Psoas muscle (tissue), 8 donors: ENCODE data around the gene EIF4G2. TPM values are rescaled to one million over a fixed set of nuclear protein-coding genes. Genes with fewer than 3 reads are reported as not detected.
A peak's percentile ranks its signal among the peaks of the same experiment; 100 is the strongest.

Experiments used
- ATAC-seq, 4 donors: fragments of 200-7000 bp; cut with Tn5 transposase; one replicate each; pipeline ENCODE4 v1.9.1; 2020; ENCODE audit warnings: moderate library complexity in 3 of 4, mild to moderate bottlenecking in 2 of 4
- DNase-seq, 2 donors: peaks; one replicate each; pipeline ENCODE4 v3.0.0-alpha.2; 2020
- H3K27ac ChIP-seq: fragments of 200-600 bp; one replicate; pipeline ENCODE4 v1.8.0; 2022
- H3K27me3 ChIP-seq, 3 donors: fragments of 200-600 bp in 1 of 3; one replicate each; pipeline versions ENCODE4 v1.6.1 to v1.8.0; 2013 to 2022; ENCODE audit warnings: low read length in 2 of 3, mild to moderate bottlenecking in 2 of 3, moderate library complexity in 1 of 3; ENCODE audit not compliant: insufficient read depth in 3 of 3
- H3K36me3 ChIP-seq, 2 donors: fragments of 200-600 bp in 1 of 2; one replicate each; pipeline versions ENCODE4 v1.6.1 to v1.8.0; 2013 to 2022; ENCODE audit warnings: low read depth in 1 of 2, mild to moderate bottlenecking in 1 of 2, moderate library complexity in 1 of 2; ENCODE audit not compliant: insufficient read depth in 1 of 2
- H3K4me1 ChIP-seq: fragments of 200-600 bp; one replicate; pipeline ENCODE4 v1.8.0; 2022
- H3K4me3 ChIP-seq: fragments of 200-600 bp; one replicate; pipeline ENCODE4 v1.8.0; 2022; ENCODE audit warnings: mild to moderate bottlenecking
- H3K9me3 ChIP-seq: fragments of 200-600 bp; one replicate; pipeline ENCODE4 v1.8.0; 2022
- WGBS, 3 donors: extraction: QIAGEN DNeasy Blood & Tissue Kit; methylation state at CpG; one replicate each; pipeline versions ENCODE4 v1.1.6 to v1.1.7; 2013; 5-methylcytosine and 5-hydroxymethylcytosine counted together
- intact Hi-C, 2 donors: fragments of 100-400 bp; cut with DNase I; formaldehyde crosslinking; loops; one replicate each; pipeline versions ENCODE4 v1.11.0 to v1.14.2; 2022
- polyA plus RNA-seq, 3 donors: library from polyadenylated mRNA; stranded (reverse); fragments of 200-250 nt; gene quantifications; one replicate each; pipeline ENCODE4 v1.2.3, GENCODE V29; 2013
- total RNA-seq, 4 donors: library from RNA; stranded (reverse); fragmentation: NEBNext Ultra II Directional in 2 of 4; extraction: Animal tissue kit (Norgen Biotek cat#: 25700) in 2 of 4; gene quantifications; one replicate each; pipeline versions ENCODE4 v1.2.1 to v1.2.4, GENCODE V29; 2021 to 2023
- TF ChIP-seq, protein P1 (sequence below): fragments of 200-600 bp; IDR thresholded peaks from one replicate; pipeline ENCODE4 v1.8.0; 2022; ENCODE audit warnings: antibody characterized with exemption
- donor health status: healthy with polysubstance abuse.
- donor health status: DM: no; HTN: no; CAD: no; lungs with moderate emphysema.
- donor health status: Bipolar disorder and iron deficiency.
- donor health status: healthy.
- donor health status: DM: yes; HTN: yes; CAD: no.
- donor health status: DM: no; HTN: no; CAD: no.
- donor health status: DM: no; HTN: no; CAD: no.
- donor health status: DM: yes; HTN: yes; CAD: no.

The EIF4G2 gene
- total and polyA plus RNA-seq, 7 donors: 308 to 809 (median 670) TPM

DNA sequence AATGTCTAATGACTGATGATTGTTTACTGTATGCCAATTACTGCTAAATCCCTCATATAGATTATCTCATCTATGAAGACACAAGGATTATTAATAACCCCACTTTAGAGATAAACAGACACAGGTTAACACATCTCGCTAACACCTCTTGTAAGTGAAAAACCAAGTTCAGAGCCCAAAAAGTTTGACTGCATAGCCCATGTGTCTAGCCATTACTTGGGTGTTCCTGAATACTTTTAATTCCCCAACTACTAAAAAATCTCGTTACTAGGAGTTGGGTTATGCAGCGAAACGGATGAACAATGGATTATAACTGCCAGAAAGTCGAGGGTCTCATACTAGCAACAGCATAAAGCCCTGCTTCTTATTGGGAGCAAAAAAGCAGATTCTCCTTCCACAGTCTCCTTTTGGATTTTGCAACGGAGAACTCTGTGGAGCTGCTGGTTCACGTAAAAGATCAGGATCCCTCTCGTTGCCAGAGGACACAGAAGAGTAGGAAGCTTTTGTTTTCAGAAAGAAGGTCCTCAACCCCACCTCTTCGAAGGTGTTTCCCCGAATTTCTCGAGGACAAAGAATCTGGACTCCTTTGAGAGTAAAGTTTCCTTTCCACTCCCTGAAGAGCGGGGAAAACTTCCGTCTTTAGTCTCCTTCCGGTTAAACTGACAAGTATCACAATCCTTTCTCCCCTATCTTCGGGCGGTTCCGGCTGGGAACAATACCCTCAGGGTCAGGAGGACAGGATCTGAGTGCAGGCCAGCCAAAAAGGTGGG, 48.1 kb upstream of the EIF4G2 start:
- H3K36me3 ChIP-seq: peaks cover 0 to 42% of the 10 kb centered on the region in 2 donors
- H3K27ac ChIP-seq: peak overlapping the region; percentile 92
- H3K27me3 ChIP-seq: no peaks in the 10 kb centered on the region
- TF ChIP-seq, protein P1, sequence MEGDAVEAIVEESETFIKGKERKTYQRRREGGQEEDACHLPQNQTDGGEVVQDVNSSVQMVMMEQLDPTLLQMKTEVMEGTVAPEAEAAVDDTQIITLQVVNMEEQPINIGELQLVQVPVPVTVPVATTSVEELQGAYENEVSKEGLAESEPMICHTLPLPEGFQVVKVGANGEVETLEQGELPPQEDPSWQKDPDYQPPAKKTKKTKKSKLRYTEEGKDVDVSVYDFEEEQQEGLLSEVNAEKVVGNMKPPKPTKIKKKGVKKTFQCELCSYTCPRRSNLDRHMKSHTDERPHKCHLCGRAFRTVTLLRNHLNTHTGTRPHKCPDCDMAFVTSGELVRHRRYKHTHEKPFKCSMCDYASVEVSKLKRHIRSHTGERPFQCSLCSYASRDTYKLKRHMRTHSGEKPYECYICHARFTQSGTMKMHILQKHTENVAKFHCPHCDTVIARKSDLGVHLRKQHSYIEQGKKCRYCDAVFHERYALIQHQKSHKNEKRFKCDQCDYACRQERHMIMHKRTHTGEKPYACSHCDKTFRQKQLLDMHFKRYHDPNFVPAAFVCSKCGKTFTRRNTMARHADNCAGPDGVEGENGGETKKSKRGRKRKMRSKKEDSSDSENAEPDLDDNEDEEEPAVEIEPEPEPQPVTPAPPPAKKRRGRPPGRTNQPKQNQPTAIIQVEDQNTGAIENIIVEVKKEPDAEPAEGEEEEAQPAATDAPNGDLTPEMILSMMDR: no peak
- H3K4me1 ChIP-seq: peaks cover 37% of the 10 kb centered on the region
- 3 to 4% (median 4%) methylated on average over 17 of the region's 17 CpGs for WGBS, 3 donors
- ATAC-seq: peak in 3 of 4 donors; percentile 5 to 27 (median 12)
- DNase-seq: no peak
- no peaks in the 10 kb centered on the region for H3K9me3 ChIP-seq
- intact Hi-C loops: loop anchor here in 1 of 2 donors (5.0 kb wide), 1 partner anchor 50 kb away; the partner anchor contains the start of gene EIF4G2
- peak overlapping the region; percentile 77 for H3K4me3 ChIP-seq

DNA sequence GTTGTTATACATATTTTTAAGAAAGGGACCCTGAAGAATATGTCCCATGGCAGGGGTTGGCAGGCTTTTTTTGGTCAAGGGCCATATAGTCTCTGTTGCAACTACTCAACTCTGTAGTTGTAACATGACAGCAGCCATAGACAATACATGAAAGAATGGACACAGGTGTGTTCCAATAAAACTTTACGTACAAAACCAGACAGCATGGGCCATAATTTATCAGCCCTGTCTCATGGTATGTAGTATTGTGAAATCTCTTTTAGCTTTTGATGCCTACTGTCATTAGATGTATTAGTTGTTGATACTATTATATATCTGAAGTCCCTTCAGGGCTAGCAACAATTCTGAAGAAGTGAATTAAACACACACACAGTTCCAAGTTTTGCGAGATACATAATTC, 46.6 kb upstream of the EIF4G2 start:
- Histone ChIP-seq H3K4me1 (peaks cover 32% of the 10 kb centered on the region), H3K4me3 (no peak overlapping the region)
- intact Hi-C loops: loop anchor here in 1 of 2 donors (5.0 kb wide), 1 partner anchor 48 kb away; the partner anchor contains the start of gene EIF4G2

DNA sequence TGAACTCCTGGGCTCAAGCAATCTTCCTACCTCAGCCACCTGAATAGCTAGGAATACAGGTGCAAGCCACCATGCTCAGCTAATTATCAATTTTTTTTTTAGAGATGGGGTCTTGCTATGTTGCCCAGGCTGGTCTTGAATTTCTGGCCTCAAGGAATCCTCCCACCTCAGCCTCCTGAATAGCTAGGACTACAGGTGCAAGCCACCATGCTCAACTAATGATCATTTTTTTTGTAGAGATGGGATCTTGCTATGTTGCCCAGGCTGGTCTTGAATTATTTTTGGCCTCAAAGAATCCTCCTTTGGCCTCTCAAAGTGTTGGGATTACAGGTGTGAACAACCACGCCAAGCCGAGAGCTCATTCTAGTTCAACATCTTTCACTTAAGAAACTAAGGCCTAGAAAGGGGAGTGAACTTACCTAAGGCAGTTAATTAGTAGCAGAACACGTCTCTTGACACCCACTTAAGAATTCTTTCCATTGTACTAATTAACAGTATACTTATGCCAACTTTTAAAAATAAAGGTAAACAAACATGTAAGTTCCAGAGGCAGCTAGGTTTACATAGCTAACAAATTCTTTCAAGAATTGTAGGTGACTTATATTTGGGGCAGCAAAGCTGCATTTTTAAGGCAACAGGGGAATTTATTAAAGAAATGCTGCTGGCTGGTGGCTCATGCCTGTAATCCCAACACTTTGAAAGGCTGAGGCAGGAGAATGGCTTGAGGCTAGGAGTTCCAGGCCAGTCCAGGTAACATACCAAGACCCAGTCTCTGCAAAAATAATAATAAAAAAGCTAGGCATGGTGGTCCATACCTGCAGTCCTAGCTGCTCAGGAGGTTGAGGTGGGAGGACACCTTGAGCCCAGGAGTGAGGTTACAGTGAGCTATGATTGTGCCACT, 39.5 kb upstream of the EIF4G2 start:
- H3K27ac ChIP-seq: no peak overlapping the region
- TF ChIP-seq, protein P1: no peak
- WGBS, 3 donors: 82 to 90% (median 86%) methylated on average over 3 of the region's 3 CpGs
- DNase-seq: no peak
- H3K36me3 ChIP-seq: peaks cover 0 to 38% of the 10 kb centered on the region in 2 donors
- peaks cover 9% of the 10 kb centered on the region for H3K4me1 ChIP-seq
- H3K9me3 ChIP-seq: no peaks in the 10 kb centered on the region
- H3K4me3 ChIP-seq: no peak overlapping the region
- intact Hi-C loops: no loop called here
- no peaks in the 10 kb centered on the region for H3K27me3 ChIP-seq
- ATAC-seq: no peak

More for the DNA sequence above, 46.6 kb upstream of the EIF4G2 start:
- H3K27ac ChIP-seq: no peak overlapping the region
- 94 to 99% (median 96%) methylated on average over 2 of the region's 2 CpGs for WGBS, 3 donors
- no peaks in the 10 kb centered on the region for H3K27me3 ChIP-seq
- TF ChIP-seq, protein P1: no peak
- H3K36me3 ChIP-seq: peaks cover 0 to 52% of the 10 kb centered on the region in 2 donors
- ATAC-seq: no peak
- DNase-seq: no peak
- no peaks in the 10 kb centered on the region for H3K9me3 ChIP-seq

DNA sequence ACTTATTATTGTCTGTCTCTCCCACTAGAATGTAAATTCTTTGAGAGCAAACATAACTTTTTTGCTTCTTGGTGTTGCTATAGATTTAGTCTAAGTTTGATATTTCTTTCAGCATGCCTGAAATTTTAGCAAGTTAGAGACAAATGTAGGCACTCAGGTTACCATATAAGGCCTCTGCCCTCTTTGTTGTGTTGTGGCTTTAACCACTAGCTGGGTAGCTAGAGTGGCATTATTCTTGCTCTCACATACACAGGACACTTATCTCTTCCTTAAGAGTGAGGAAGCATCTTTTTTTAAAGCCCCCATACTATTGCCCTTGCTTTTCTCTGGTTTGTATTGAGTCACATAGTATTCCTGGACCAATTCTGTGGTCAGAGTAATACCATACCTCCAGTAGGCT, 37.9 kb upstream of the EIF4G2 start:
- H3K27ac ChIP-seq: no peak overlapping the region
- no peak for DNase-seq

More for the DNA sequence above, 37.9 kb upstream of the EIF4G2 start:
- ATAC-seq: peak; percentile 20 to 41 (median 34)
- peaks cover 0 to 22% of the 10 kb centered on the region in 2 donors for H3K36me3 ChIP-seq
- no peak overlapping the region for H3K4me3 ChIP-seq
- no peaks in the 10 kb centered on the region for H3K9me3 ChIP-seq
- intact Hi-C loops: no loop called here
- TF ChIP-seq, protein P1: no peak
- H3K27me3 ChIP-seq: no peaks in the 10 kb centered on the region
- peaks cover 9% of the 10 kb centered on the region for H3K4me1 ChIP-seq
